ENCODE results near the gene MARCHF4.

DNA sequence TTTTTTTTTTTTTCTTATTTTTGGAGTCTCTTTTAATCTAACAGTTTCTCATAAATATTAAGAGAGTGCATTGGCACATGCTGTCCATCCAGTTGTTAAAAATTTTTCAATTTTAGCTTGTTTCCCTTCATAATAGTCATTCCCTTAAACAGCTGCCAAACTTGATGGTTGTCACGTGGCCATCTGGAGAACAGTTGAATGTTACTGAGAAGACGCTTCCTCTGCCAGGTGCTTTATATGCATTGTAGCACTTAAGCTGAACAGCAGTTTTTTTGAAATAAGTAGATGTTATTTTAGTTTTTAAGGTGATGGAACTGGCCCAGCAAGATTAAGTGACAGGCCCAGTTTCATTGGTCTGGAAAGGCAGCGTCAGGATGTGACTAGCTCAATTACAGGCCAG lies 43.3 kb upstream of the MARCHF4 start:
- no peak for TF ChIP-seq CTCF (IDR thresholded peaks at IDR 0.05)
- no peak for TF ChIP-seq POLR2AphosphoS5 (IDR thresholded peaks at IDR 0.05)
- TF ChIP-seq POLR2A (IDR thresholded peaks at IDR 0.05), result no peak
- TF ChIP-seq EP300 (IDR thresholded peaks at IDR 0.05; ENCODE audit: low read depth), result no peak
